ENCODE measurements around the gene SOX14. TPM values are rescaled to one million over a fixed set of nuclear protein-coding genes. Genes with fewer than 3 reads are reported as not detected.

SOX14 gene
- total and polyA plus RNA-seq, 2 of the 4 experiments (the other 2 are of a cell fraction): not detected

- no peak overlapping the region for H2AK5ac ChIP-seq (ENCODE audit: low read depth, low read length)
- H3K36me3 ChIP-seq (ENCODE audit: control insufficient read depth, insufficient read depth, low read length): no peaks in the 10 kb centered on the region
- ChIA-PET POLR2A (ENCODE audit: unreplicated experiment) (no interaction called here), CTCF (no interaction called here)
- TF ChIP-seq RAD21 (IDR thresholded peaks at IDR 0.05; ENCODE audit: low read length): no peak
- peak; percentile 78 for TF ChIP-seq MAFK (IDR thresholded peaks at IDR 0.05; ENCODE audit: low read depth, low read length)
- no peak overlapping the region for H4K91ac ChIP-seq (ENCODE audit: insufficient read depth, low read depth, low read length)
- no peak overlapping the region for H2BK20ac ChIP-seq (ENCODE audit: low read depth, low read length)
- in situ Hi-C loops (cut with MboI; ENCODE audit: low sequenced_read_pairs) (no loop called here), intact Hi-C loops (cut with micrococcal nuclease) (no loop called here), dilution Hi-C loops (cut with HindIII; ENCODE audit: low sequenced_read_pairs, unreplicated experiment) (no loop called here)
- H2BK120ac ChIP-seq (ENCODE audit: low read depth, low read length): no peak overlapping the region
- H3K79me1 ChIP-seq (ENCODE audit: low read depth in 1 of 2, low read length in 2 of 2): no peaks in the 10 kb centered on the region
- H3K9ac ChIP-seq (ENCODE audit: low read depth, low read length): no peak overlapping the region
- H2BK5ac ChIP-seq (ENCODE audit: low read depth, low read length, poor library complexity, severe bottlenecking): no peak overlapping the region
- no peak overlapping the region for H4K5ac ChIP-seq (ENCODE audit: low read depth, low read length)
- no peaks in the 10 kb centered on the region for H4K20me1 ChIP-seq (ENCODE audit: insufficient read depth, low read length)
- H3K4me2 ChIP-seq (ENCODE audit: low read depth, low read length): no peak overlapping the region
- no peak overlapping the region for H2AK9ac ChIP-seq (replicated peaks; ENCODE audit: low read depth, low read length, poor library complexity)
- H4K8ac ChIP-seq (ENCODE audit: low read depth in 2 of 2, low read length in 2 of 2): no peak overlapping the region
- H2BK15ac ChIP-seq (ENCODE audit: low read depth, low read length): no peak overlapping the region
- H2AFZ ChIP-seq (replicated peaks; ENCODE audit: low read length, poor library complexity): no peak overlapping the region
- no TSS peak for BruUV-seq (replicated peaks)
- H3K56ac ChIP-seq (ENCODE audit: extremely low read depth, insufficient read depth, low read length): no peak overlapping the region
- H3K9me3 ChIP-seq (ENCODE audit: control insufficient read depth, insufficient read depth, low read length): no peaks in the 10 kb centered on the region
- no peaks in the 10 kb centered on the region for H3K4me1 ChIP-seq (ENCODE audit: control insufficient read depth, insufficient read depth, low read length)
- no peaks in the 10 kb centered on the region for H3K9me1 ChIP-seq (ENCODE audit: insufficient read depth, low read length)
- no peak overlapping the region for H3K4ac ChIP-seq (ENCODE audit: low read depth, low read length)
- no peak overlapping the region for H3K23ac ChIP-seq (ENCODE audit: low read depth, low read length)
- H3K18ac ChIP-seq (ENCODE audit: low read depth, low read length): no peak overlapping the region
- DNase-seq: no peak
- H3K27me3 ChIP-seq (ENCODE audit: control insufficient read depth, insufficient read depth, low read length): no peaks in the 10 kb centered on the region
- H3K27ac ChIP-seq (ENCODE audit: insufficient read depth, low read length): no peak overlapping the region
- no peak overlapping the region for H3K14ac ChIP-seq (replicated peaks; ENCODE audit: low read depth, low read length)
- ATAC-seq (ENCODE audit: low read depth): no peak
- H3K4me3 ChIP-seq (ENCODE audit: insufficient read depth, low read depth, low read length): no peak overlapping the region
These were observed 45.4 kb downstream of the SOX14 start for GRCh38 chr3:137809509-137809908.

Data from IMR-90 (cell line).